Fibroblast of lung (primary cell): Measurements from ENCODE around the gene GRB10.

Experiments used
- EZH2 ChIP-seq: IDR thresholded peaks from 2 replicates; pipeline ENCODE4 v1.5.1; 2012; ENCODE audit warnings: low read length, control low read depth, mild to moderate bottlenecking; ENCODE audit errors: missing control alignments
- TF ChIP-seq, protein P1 (sequence below), 2 donors: IDR thresholded peaks in 1 of 2; conservative IDR thresholded peaks in 1 of 2; 1 replicate in 1 of 2; 2 replicates in 1 of 2; pipeline ENCODE4 v1.5.1; 2011 to 2012; ENCODE audit warnings: low read length in 2 of 2, control low read depth in 1 of 2, inconsistent platforms in 1 of 2, low read depth in 1 of 2, mild to moderate bottlenecking in 1 of 2

- TF ChIP-seq, protein P1, sequence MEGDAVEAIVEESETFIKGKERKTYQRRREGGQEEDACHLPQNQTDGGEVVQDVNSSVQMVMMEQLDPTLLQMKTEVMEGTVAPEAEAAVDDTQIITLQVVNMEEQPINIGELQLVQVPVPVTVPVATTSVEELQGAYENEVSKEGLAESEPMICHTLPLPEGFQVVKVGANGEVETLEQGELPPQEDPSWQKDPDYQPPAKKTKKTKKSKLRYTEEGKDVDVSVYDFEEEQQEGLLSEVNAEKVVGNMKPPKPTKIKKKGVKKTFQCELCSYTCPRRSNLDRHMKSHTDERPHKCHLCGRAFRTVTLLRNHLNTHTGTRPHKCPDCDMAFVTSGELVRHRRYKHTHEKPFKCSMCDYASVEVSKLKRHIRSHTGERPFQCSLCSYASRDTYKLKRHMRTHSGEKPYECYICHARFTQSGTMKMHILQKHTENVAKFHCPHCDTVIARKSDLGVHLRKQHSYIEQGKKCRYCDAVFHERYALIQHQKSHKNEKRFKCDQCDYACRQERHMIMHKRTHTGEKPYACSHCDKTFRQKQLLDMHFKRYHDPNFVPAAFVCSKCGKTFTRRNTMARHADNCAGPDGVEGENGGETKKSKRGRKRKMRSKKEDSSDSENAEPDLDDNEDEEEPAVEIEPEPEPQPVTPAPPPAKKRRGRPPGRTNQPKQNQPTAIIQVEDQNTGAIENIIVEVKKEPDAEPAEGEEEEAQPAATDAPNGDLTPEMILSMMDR (conservative IDR thresholded peaks at IDR 0.05 in 1 of 2, IDR thresholded peaks at IDR 0.05 in 1 of 2; ENCODE audit: low read depth in 1 of 2, low read length in 2 of 2) = no peak
- TF ChIP-seq EZH2 = no peak
Measured at GRCh38 chr7:50718876-50719275, 63.8 kb downstream of the GRB10 start.
